HG03045 (cell line): ENCODE results near the gene ANKRD55.
"Not testable (repeated sequence)": the region's sequence is repeated elsewhere in the genome, so short reads cannot be mapped to it uniquely, and the experiment has no call there.

Experiments
- ATAC-seq: cut with Tn5 transposase; IDR thresholded peaks from one replicate; pipeline ENCODE4 v1.9.1; 2021; ENCODE audit warnings: mild to moderate bottlenecking, moderate library complexity; ENCODE audit not compliant: unreplicated experiment

The ANKRD55 gene

DNA sequence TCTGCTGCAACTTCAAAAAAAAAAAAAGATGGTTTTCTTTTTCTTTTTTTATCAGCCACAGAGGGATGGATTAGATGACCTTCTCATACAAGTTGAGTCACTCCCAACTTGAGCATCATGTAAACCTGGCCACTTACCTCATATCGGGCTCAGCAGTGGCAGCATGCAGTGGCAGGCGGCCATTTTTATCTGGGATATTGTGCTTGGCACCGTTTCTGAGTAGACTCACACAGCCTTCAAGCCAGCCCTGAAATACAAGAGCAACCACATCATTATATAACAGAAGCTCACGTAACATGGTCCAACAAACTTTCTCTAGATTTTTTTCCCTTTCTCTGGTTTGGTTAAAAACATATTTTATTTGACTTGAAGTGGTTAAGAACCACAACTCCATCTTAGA is 62.6 kb downstream of the ANKRD55 start:
- no peak for ATAC-seq

- no peak for ATAC-seq
Observed at GRCh38 chr5:56169949-56170348, 63.2 kb downstream of the ANKRD55 start.

DNA sequence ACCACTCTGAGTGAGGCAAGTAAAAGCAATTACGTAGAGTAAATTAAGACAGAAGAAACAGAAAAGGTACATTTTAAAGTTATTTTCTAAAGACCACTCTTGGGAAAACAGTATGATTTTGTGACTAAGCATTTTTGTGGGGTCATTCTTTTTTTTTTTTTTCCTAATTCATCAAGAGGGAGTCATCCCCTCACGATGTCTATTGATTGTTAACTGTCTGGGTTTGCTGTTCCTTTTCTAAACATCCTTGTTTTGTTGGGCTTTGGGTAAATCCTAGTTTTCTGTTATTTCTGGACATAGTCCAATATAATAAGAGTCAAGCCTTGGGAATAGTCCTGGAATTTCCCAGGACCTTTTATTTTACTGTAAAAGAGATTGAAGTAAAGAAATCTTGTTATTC is 63.8 kb downstream of the ANKRD55 start:
- no peak for ATAC-seq

DNA sequence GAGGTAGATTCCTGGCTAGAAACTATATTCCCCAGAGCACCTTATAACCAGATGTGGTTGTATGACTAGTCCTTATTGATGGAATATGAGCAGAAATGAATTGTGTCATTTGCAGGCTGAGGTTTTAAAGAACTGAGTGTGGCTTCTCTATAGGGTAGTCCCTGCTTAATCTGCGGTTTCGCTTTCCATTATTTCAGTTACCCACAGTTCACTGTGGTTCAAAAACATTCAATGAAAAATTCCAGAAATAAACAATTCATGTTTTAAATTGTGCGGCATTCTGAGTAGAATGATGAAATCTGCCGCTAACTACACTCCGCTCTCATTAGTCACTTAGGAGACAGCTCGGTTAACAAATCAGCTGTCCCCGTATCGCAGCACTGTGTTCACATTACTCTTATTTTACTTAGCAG is 65.1 kb downstream of the ANKRD55 start:
- no peak for ATAC-seq

- ATAC-seq = no peak
Observed at GRCh38 chr5:56167519-56167918, 65.6 kb downstream of the ANKRD55 start.

GRCh38 chr5:56166671-56167385 is 66.3 kb downstream of the ANKRD55 start:
- ATAC-seq = no peak

- ATAC-seq = no peak
Observed at GRCh38 chr5:56164376-56164775, 68.8 kb downstream of the ANKRD55 start.

GRCh38 chr5:56161927-56162326 is 71.2 kb downstream of the ANKRD55 start:
- ATAC-seq = no peak

DNA sequence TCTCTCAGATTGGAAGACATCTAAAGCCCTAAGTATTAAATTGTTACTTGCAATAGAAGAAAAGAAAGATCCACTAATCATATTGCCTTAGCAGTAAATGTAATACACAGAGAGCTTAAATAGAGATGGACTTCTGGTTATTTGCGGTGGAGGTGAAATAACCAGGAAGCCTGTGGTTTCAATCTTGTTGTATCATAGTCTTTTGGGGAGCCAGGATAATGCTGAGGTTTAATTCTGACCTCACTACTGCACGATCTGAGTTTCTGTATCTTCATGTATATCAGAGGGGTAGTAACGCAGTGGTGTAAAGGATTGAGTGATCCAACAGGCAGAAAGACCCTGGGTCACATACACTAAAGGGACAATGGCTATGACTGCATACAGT is 71.7 kb downstream of the ANKRD55 start:
- ATAC-seq = no peak

DNA sequence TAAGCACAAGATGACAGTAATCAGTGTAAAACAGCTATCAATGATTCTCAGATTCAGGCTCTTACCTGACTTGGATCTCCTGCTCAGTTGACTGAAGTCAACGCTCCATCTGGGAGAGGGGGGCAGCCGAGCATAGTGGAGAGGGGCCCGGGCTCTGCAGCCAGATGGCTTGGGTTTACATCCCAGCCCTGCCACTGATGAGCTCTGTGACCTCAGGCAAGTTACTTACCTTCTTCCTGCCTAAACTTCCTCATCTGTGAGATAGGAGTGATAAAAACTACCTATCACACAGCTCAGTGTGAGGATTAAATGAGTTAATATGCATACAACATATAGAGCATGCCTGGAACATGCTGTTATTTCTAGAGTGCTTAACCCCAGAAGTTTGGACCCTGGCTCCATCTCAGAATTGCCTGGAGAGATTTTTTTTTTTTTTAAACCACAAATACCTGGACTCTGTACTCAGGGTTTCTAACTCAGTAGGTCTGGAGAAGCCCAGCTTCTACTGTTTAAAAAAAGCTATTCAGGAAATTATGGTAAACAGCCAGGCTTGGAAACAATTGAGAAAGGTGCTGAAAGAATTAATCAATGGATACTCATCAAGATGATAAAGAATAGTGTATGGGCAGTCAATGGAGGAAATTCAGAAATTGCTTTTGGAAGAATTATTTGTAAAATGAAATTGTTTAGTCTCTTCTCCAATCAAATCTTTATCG is 72.2 kb downstream of the ANKRD55 start:
- ATAC-seq = no peak

GRCh38 chr5:56159521-56159947 is 73.6 kb downstream of the ANKRD55 start:
- ATAC-seq = no peak

- no peak for ATAC-seq
Observed at GRCh38 chr5:56158331-56158960, 74.7 kb downstream of the ANKRD55 start.

DNA sequence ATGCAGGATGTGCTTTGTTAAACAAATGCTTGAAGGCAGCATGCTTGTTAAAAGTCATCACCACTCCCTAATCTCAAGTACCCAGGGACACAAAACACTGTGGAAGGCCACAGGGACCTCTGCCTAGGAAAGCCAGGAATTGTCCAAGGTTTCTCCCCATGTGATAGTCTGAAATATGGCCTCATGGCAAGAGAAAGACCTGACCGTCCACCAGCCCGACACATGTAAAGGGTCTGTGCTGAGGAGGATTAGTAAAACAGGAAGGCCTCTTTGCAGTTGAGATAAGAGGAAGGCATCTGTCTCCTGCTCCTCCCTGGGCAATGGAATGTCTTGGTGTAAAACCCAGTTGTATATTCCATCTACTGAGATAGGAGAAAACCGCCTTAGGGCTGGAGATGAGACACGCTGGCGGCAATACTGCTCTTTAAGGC is 75.9 kb downstream of the ANKRD55 start:
- not testable (repeated sequence) for ATAC-seq

DNA sequence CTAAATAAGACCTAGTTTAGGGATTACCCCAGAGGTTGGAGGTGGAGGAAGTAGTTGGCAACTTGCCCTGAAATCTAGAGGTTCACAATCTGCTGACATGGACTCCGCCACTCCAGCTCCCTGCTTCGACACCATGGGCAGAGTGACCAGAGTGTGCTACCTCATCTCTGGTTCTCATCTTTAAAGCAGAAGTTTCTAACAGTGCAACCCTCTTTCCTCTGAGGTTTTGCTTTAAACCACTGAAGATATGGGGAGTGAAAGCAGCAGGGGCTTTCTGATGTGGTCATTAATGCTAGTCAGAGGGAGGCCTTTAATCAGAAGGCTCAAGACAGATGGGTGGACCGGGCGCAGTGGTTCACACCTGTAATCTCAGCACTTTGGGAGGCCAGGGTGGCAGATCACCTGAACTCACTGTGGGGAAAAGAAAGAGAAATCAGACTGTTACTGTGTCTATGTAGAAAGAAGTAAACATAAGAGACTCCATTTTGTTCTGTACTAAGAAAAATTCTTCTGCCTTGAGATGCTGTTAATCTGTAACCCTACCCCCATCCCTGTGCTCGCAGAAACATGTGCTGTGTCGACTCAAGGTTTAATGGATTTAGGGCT is 76.4 kb downstream of the ANKRD55 start:
- ATAC-seq = peak; percentile 71

DNA sequence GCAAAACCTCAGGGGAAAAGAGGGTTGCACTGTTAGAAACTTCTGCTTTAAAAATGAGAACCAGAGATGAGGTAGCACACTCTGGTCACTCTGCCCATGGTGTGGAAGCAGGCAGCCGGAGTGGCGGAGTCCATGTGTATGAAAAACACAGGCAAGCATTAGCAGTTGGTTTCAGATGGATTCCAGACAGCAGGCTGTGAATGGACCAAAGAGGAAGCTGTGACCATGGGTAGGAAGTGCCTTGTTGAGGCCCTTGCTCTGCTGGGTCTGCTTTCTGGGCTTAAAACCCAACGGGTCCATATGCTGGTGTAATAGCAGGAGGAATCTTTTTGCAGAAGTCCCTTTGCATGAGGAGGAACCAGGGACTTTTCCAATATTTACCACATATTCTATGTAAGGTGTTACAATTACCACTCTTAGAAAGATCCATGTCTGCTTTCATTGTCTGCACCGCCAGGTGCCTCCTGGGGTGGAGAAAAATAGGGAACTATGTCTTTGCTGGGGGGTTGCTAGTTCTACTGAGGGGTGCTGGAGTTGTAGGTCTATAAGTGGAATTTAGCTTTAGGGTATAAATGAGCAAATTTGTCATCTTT is 77.0 kb downstream of the ANKRD55 start:
- ATAC-seq = peak; percentile 8

GRCh38 chr5:56154732-56155484 is 78.2 kb downstream of the ANKRD55 start:
- no peak for ATAC-seq

DNA sequence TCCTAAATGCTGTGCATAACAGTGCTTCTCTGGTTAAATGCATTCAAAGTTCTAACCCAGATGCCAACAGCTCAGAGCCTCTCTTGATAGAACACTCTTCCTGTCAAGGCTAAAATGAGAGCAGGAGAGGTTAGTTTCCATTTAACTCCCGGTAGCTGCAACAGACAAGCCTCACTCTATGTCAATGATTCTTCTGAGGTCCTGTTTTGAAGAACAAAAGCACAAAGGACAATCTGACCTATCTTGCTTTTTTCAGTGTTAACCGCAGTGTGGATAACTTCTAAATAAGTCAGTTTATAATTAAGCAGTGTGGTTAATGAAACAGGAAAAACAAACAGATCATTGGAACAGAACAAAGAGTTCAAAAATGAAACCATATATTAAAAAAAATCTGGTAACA is 80.7 kb downstream of the ANKRD55 start:
- no peak for ATAC-seq

DNA sequence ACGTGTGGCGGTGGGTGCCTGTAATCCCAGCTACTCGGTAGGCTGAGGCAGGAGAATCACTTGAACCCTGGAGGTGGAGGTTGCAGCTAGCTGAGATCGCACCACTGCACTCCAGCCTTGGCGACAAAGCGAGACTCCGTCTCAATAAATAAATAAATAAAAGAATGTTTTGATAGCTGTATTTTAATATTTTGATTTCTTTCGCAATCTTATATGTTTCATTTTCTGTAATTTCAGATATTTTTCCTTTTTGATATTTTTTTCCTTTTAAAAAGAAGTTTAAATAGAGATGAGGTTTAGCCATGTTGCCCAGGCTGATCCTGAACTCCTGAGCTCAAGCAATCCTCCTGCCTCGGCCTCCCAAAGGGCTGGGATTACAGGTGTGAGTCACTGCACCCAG is 82.4 kb downstream of the ANKRD55 start:
- not testable (repeated sequence) for ATAC-seq

DNA sequence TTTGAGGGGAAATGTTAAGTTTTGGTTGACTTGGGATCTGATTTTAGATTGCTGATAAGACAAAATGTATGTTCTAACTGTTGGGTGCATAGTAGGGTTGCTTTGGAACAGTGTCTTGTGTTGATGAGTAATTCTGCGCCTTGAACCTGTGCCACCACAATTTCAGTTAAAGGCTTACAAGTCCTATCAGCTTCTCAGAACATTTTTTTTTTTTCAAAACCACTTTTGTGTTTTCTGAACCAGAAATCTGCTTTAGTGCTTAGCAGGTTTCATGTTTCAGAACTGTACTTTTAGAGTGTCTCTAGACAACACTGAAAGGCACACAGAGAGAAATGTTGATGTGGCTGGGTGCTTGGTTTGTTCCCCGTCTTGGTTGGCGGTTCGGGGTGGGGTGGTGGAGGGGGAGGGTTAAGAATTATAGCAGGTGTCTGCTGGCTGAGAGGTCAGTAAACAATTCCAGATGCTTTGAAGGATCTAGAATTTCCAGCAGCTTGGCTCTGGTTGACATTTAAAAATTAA is 84.6 kb downstream of the ANKRD55 start:
- peak; percentile 91 for ATAC-seq

DNA sequence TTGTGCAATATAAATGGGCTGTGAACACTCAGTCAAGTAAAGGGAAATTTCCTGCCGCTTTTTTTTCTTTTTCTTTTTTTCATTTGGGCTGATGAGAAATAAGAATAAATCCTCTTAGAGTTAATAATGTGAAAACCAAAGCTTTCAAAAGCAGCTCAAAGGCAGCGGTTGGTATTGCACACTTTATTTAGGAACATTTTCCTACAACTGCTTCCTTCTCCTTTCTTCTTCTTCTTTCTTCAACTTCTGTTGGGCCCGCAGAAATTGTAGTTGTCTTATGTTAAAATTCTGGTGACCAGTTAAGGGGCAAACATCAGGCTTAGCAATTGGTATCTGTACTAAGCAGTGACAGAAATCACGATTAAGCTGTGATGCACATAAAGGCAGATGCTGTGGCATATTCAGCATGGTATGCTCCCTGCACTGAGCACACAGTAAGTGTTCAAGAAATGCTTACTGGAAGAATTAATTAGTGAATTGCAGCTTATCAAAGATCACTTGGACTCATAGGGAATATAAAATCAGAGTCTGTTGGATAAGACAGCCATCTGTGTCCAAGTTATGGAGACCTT is 85.4 kb downstream of the ANKRD55 start:
- ATAC-seq = no peak
